Measurements from ENCODE around the gene GALNT6.

The GALNT6 gene

DNA sequence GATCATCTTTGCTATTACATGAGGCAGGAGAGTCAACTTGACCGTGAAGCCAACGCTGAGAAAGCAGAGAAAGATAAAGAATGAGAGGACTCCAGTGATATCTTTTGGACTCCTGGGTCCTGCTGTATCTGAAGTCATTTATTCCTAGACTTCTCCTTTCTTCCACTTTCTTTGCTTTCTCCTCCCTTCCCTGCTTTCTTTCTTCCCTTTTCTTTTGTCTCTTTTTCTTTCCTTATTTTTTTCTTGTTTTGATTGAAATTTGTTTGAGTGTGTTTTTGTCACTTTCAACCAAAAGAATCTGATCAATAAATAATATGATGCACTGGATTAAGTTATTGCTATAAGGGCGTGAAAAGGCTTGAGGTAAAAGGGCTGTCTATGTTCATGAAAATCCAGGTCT is 13.4 kb upstream of the GALNT6 start:
- DNase-seq (ENCODE audit: low read depth), result no peak

DNA sequence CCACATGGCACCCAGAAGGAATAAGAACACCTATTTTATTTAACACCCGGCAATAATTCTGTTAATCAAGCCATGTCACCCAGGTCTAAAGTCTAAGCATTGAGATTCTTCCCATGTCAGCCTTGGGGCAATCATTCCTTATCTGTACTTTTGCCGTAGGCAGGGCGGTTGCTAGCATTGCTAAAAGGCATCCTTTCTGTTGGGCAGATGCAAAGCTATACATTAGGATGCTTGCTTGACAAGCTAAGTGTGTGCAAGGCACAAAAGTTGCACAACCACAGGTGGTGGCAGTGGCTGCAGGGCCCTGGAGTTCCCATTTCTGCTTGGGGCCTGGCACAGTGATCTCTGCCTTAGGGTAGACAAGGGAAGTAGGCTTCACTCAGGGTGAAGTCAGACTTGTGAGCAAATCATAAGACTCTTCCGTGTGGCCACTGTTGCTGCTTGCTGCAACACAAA is 12.5 kb upstream of the GALNT6 start:
- no peak for DNase-seq (ENCODE audit: low read depth)

DNA sequence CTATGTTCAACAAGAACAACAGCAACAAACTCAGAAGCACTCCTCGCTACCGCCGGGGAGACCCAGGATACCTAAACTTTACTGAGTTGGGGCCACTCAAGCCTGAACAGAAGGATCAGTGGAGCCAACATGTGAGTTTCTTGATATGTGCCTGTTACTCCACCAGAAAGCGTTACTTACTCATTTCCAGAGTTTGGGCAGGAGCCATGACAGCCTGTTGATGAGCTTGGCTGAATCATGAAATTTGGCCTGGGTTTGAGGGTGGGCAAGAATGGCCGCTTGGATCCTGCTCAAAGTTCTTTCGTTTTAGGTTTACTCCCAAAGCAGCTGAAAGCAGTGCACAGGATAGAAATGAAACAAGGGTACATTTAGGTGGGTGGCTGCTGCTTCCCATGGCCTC is 12.0 kb upstream of the GALNT6 start:
- DNase-seq (ENCODE audit: low read depth), result no peak

DNA sequence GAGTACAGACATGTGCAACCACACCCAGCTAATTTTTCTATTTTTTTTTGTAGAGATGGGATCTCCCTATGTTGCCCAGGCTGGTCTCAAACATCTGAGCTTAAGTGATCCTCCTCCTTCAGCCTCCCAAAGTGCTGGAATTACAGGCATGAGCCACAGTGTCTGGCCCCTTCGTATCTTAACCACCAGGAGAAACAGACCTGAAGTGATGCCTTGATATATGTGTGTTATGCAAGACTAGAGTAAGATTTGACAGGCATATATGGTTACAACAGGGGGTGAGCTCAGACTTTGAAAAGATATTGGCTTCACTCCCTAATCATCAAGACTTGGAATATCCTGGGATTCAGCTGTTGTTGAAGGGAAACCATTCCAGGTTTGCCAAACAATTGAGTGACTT is 10.7 kb upstream of the GALNT6 start:
- no peak for DNase-seq (ENCODE audit: low read depth)

DNA sequence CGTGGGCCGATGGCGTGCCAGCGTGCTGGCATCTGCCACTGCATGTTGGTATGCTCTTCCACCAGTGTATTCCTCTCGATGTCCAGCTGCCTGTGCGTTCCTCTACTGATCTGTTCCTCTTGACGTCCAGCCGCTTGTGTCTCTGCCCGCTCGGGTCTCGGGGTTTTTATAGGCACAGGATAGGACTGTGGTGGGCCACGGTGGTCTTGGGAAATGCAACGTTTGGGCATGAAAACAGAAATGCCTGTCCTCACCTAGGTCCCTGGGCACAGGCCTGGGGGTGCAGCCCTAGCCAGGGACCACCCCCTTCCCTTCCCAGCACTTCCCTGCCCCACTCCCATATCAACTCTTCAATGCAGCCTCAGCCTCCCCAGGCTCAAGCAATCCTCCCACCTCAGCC is 10.3 kb upstream of the GALNT6 start:
- no peak for DNase-seq (ENCODE audit: low read depth)

DNA sequence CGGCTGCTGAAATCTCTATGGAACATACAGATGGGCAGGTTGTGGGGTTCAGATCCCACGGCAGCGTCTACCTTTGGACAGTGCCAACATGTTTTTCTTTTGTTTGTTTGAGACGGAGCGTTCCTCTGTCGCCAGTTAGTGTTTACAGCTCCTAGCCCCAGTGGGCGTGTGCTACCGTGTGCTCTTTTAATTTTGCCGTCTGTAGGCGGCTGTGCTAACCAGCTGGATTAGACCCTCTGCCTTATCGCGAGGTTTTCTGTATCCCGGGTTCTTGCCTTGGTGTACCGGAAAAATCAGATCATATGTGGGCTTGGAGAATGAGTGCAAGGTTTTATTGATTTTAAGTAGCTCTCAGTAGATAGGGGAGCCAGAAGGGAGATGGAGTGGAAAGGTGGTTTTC is 9.8 kb upstream of the GALNT6 start:
- no peak for DNase-seq (ENCODE audit: low read depth)

DNA sequence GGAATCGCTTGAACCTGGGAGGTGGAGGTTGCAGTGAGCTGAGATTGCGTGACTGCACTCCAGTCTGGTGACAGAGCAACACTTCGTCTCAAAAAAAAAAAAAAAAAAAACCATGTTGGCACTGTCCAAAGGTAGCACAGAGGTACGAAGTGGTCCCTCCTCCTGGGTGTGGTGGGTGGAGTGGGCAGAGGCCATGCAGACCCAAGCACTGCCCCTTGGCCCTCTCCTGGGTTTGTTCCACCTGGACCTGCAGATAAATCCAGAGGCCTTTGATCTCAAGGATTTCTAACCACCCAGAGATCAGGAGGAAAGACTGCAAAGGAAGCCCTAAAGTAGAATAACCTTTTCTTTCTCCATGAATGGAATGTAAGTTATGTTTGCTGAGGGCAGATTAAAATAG is 8.7 kb upstream of the GALNT6 start:
- DNase-seq (ENCODE audit: low read depth), result no peak

DNA sequence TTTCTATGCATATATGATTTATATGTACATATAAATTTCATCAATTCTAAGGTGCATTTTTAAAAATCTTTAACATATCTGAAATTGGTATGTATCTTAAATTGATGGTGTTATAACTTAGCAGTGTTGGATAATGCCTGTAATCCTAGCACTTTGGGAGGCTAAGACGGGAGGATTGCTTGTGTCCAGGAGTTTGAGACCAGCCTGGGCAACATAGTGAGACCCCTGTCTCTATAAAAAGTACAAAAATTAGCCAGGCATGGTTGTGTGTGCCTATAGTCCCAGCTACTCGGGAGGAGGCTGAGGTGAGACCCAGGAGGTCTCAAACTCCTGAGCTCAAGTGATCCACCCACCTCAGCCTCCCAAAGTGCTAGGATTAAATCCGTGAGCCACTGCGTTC is 6.5 kb upstream of the GALNT6 start:
- DNase-seq (ENCODE audit: low read depth), result no peak

DNA sequence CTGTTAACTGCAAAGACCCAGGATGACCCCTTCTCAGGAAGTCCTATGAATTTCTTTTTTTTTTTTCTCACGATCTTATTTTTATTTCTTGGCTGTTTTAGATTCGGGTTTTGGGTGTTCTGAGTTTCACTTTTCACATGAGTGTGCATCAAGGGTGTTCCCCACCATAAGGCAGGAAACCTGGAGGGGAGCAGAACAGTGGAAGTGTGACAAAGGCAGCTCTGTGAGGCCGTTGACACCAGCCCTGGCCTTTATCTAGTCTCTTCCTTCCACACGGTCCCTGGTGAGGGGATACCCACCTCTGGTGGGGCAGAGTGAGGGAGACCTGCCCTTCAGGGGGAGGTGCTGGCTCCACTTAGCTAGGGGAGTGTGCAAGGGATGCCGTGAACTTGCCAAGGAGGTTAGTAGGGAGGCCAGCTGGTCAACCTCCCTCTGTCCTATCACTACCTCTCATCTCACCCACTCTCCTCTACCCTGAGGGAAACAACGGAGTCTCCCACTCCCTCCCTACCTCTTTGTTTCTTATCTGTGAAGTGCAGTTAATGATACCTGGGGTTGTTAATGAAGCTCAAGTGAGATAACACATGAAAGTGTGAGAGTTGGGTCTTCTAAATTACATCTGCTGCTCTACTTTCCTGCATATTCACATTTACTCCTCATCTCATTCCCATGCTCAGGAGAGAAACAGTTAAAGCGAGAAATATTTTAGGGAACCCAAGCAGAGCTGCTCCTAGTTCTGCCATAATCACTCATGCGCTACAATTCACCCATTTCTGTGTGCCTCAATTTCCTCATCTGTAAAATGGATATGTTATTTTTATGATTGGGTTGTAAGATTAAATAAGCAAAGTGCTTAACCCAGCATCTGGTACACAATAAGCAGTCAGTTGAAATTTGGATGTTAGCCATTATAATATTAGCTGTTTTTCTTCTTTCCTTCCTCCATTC is 4.4 kb upstream of the GALNT6 start:
- no peak for DNase-seq (ENCODE audit: low read depth)

DNA sequence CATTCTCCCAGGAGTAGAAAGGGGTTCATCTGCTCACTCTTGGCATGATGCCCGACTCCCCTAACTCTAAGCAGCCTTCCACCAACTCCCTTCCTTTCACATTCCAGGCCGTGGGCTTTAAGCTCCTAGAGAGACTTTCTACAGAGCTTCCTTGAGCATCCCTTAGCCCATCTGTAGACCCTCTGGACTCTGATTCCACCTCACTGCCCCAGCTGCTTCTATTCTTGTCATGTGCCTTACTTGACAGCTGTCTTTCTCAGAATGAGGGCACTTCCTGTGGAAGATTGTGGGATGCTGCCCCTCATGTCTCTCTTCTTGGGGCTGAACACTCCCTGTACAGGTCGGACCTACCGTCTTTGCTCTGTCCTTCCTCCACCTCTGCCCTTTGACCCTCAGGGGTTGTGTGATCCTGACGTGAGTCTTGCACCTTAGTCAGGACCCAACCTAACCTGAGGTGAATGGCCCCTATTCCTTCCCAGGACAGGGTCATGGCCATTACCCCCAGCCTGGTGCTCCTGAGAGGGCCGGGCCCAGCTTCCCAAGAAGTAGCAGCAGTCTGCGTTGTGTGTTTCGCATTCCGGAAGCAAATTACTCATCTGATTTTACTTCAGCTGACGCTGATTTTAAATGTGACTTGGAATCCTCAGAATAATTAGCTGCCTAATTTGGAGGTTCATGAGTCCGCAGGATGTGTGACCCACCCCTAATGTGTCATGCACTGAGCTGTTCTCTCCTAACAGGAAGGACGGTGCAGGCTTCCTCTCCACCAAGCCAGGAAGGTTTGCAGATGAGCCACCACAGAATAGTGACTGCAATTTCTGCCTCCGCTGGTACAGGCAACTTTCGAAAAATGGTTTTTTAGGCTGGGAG is 2.7 kb upstream of the GALNT6 start:
- peak; percentile 74 for DNase-seq (ENCODE audit: low read depth)

DNA sequence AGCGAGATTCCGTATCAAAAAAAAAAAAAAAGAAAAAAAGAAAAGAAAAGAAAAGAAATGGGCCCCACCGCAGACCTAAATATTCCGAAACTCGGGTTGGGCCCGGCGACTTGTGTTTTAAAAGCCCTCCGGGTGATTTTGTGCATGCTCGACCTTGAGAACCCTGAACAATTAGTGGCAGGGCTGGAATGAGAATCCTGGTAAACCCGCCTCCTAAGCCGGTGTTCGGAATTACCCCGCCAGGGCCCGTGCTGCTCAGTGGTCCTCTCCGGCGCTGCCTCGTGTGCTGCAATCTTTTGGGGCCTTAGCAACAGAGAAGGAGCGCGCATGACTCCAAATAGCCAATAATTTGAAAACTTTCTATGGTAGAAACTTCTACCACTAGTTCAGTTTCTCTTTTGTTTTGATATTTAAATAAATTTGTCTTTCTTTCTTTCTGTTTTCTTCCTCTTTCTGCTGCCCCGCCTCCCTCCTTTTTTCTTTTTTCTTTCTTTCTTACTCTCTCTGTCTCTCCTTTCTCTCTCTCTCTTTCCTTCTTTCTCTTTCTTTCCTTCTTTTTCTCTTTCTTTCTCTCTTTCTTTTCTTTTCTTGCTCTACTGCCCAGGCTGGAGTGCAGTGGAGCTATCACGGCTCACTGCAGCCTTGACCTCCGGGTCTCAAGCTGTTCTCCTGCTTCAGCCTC is 1.5 kb upstream of the GALNT6 start:
- no peak for DNase-seq (ENCODE audit: low read depth)

DNA sequence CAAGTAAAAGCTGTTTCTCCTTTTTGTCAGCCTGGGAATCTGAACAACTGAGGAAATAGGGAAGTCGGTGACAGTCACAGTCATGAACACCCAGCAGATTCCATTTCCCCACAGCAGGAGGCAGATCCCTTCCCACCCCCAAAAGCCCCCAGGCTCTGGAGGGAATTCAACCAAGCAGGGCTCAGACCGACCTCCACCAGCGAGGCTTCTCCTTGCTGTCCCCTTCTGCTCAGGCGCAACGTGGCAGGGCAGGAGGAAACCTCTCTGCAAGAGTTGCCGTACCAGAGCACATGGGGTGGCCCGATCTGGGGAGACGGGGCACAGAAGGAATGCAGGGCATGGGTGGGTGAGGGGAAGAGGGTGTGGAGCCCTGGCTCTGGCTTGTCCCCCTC is 319 bp downstream of the GALNT6 start:
- no peak for DNase-seq (ENCODE audit: low read depth)

DNA sequence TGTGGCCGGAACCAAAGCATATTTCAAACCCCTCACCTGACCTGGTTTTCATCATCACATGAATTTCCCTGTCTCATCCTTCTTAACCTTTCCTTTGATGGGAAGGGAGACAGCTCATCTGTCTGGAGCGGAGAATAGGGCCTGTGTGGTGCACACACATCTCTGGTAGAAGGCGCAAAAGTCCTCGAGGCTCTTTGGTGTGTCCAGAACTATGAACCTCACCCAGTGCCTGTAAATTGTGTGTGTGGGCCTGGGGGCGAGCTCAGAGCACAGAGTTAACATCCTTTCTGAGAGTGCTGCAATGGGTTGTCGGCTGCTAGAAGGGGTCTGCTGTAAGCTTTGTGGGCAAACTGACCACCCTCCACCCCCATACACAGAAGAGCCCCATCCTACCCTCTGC is 749 bp downstream of the GALNT6 start:
- no peak for DNase-seq (ENCODE audit: low read depth)

DNA sequence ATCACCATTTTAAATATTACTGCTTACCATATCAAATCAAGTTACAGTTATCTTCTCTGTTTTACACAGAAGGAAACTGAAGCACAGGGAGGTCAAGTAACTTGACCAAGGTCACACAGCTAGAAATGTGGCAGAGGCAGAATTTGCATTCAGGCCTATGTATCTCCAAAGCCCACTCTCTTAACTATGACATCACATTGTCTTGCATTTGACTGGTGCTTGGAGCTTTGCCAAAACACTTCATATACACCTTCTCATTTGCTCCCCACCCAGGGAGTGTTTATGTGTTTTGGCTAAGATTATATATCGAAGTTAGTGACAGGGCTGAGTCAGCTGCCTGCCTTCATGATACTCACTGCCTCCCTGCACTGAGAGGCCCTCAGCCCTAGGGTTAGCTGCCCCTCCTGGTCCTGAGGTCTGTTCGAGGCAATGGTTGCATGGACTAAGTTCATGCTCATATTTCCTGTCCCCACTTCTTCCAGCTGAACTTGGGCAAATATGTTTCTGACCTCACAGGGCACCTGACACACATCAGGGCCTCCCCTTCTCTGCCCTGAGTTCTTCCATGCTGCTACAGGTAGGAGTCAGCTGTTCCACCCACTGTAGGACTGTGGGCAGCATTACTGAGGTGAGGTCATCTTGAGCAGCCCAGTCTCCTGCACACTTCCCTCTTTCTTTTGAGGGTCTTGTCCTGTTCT is 1.8 kb downstream of the GALNT6 start:
- peak; percentile 65 for DNase-seq (ENCODE audit: low read depth)

DNA sequence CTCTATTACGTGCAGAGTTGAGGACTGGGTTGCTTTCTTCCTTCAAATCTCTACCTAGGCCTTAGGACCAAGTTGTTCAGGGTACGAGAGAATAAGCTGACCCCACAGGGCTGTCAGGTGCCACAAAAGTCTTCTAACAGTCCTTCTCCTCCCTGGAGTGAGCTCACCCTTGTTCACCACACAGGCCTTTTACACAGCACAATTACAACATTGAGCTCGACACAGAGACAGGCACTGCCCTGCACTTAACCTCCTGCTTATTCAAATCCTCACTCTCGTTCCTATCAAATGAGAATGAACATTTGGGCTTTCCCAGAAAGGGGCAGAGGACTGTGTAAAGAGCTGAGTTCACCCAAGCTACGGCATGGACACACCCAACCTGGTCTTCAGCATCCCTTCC is 2.4 kb downstream of the GALNT6 start:
- no peak for DNase-seq (ENCODE audit: low read depth)

DNA sequence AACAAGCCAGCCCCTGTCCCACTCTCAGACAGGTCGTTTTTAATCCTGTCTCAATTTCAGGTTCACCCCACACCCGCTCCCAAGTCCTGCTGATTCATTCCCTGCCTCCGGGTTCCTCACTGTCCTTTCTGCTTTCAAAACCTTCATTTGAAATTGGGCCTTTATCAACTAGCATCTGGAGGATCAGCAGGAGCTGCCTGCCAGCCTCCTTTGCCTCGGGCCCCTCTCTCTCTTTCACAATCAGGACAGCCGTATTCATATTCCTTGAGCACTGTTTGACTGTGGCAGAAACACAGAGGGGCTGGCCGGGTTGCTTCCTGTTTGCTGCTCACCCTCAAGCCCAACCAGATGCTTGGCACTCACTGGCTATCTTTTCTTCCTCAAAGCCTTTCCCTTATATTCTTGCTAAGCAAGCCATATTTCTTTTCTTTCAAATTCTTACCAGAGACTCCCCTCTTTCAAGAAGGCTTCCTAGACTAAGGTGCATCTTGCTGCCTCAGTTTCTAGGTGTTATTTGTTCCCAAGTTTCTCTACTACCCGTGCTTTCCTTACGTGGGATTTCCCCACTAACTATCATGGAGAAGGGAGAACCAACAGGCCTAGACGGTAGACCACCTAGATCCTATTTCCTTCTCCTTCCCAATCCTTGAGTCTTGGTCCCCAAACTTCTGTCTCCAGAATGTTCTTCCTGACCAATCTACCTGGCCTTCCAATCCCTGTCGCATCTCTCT is 3.0 kb downstream of the GALNT6 start:
- DNase-seq (ENCODE audit: low read depth), result peak; percentile 61

DNA sequence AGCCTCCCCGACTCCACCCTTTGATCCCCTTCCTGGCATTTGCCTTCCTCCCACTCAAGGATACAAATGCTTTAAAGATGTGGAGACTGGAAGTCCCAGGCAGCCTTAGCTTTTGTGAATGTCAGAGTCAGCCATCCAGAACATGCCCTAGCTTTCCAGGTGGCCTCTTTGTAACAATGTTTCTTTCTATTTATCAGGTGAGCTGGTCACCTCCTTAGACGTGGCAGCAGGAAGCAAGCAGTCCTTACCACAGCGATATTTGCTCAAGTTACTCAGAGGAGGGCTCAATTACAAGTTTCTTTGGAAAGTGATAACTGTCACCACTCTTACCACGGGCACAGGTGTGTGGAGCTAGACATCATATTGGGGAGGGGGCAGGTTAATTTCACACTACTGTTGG is 4.9 kb downstream of the GALNT6 start:
- DNase-seq (ENCODE audit: low read depth), result no peak

DNA sequence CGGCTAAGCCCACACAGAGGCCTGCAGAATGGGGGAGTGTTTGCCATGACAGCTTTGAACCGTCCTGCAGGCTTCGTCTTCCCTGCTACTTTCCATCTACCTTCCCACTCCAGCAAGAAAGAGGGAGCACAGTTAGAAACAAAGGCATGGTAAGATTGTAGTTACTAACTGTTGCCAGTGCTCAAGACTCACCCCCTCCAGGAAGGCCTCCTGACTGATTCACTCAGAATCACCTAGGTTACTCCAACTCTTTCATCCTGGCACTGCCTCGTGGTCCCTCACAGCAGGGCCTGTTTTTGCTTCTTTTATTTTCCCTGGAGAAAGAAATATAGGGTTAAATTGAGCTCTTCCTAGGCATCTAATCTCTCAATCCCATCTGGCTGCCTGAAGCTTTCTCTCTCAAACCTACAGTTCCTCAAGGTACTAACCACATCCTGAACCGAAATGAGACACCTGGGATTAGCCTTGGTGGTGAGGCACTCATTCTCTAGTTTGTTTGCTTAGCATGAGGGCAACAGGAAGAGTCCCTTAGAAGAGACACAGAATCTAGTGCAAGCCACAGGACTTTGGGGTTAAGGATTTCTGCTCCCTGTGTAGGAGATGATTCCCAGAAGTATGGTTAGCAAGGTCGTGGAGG is 7.8 kb downstream of the GALNT6 start:
- no peak for DNase-seq (ENCODE audit: low read depth)

DNA sequence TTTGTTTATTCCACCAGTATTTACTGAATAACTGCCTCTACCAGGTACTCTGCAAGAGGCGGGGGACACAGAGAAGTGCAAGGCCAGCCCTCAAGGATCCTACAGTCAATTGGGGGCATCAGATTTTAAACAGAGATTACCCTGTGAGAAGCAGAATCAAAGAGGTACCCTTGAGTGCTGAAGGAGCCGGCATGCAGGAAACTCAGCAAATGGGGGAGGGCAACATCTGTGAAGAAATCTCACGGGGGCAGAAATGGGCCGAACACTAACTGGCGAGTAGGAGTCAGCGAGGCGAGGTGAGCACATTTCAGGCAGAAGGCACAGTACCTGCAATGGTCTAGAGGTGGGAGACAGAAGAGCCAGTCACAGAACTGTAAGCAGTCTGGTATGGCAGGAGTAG is 9.0 kb downstream of the GALNT6 start:
- no peak for DNase-seq (ENCODE audit: low read depth)

DNA sequence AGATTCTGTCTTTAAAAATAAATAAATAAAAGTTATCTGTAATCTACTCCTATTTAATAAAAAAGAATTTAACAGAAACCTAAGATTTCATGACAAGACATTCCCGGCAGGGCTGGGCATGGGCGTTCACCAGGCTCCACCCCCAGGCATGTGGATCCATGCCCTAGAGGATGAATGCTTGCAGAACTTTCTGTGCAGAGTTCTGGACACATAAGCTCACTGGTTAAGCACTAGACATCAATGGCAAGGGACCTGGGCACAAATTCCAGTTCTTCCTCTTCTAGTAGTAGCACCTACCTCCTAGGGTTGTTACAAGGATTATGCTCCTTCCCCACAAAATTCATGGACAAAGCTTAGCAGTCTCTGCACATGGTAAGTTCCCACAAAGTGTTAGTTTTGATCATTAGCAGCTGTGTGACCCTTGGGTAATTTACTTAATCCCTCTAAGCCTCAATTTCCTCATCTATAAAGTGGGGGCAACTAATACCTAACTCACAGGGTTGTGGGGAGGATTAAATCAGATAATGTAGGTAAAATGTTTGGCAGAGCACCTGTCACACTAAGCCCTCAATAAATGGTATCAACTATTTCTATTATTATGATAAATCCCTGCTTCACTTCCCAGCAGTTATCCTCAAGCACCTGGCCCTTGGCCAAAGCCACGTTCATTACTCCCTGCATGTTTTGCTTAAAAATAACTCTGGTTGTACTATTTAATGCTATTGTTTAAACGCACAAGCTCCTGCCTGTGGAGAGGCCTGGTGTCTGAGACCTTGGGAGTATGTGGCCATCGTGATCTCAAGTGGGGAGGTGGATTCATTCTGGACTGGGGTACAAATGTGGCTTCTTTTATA is 9.8 kb downstream of the GALNT6 start:
- DNase-seq (ENCODE audit: low read depth), result peak; percentile 62

Data from iris pigment epithelial cell (primary cell).